MM.1S (cell line): ENCODE data around the gene COBL.

Experiments
- EZH2 ChIP-seq: fragments of 300-600 bp; sonication (generic); optimal IDR thresholded peaks from 2 replicates; pipeline ENCODE3; 2017; ENCODE audit warnings: low read depth, mild to moderate bottlenecking, antibody characterized with exemption, low read length, mixed read lengths
- EZH2phosphoT487 ChIP-seq: fragments of 300-600 bp; sonication (generic); IDR thresholded peaks from 2 replicates; pipeline ENCODE4 v1.6.1; 2018; ENCODE audit warnings: antibody characterized with exemption, low read length
- TF ChIP-seq, protein P1 (sequence below): fragments of 300-600 bp; sonication (generic); IDR thresholded peaks from 2 replicates; pipeline ENCODE4 v1.5.1; 2016; ENCODE audit warnings: antibody characterized with exemption, low read length, mixed read lengths

GRCh38 chr7:51224811-51225595, 91.6 kb downstream of the COBL start:
- TF ChIP-seq EZH2 (no peak), EZH2phosphoT487 (no peak)
- TF ChIP-seq, protein P1, sequence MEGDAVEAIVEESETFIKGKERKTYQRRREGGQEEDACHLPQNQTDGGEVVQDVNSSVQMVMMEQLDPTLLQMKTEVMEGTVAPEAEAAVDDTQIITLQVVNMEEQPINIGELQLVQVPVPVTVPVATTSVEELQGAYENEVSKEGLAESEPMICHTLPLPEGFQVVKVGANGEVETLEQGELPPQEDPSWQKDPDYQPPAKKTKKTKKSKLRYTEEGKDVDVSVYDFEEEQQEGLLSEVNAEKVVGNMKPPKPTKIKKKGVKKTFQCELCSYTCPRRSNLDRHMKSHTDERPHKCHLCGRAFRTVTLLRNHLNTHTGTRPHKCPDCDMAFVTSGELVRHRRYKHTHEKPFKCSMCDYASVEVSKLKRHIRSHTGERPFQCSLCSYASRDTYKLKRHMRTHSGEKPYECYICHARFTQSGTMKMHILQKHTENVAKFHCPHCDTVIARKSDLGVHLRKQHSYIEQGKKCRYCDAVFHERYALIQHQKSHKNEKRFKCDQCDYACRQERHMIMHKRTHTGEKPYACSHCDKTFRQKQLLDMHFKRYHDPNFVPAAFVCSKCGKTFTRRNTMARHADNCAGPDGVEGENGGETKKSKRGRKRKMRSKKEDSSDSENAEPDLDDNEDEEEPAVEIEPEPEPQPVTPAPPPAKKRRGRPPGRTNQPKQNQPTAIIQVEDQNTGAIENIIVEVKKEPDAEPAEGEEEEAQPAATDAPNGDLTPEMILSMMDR = no peak
